Neural progenitor cell (in vitro differentiated cells): Measurements from ENCODE around the gene ANKS1B. TPM values are rescaled to one million over a fixed set of nuclear protein-coding genes. Genes with fewer than 3 reads are reported as not detected.

Experiments used
- DNase-seq: peaks from one replicate; pipeline ENCODE4 v3.0.0-alpha.2; 2016; ENCODE audit warnings: low spot score
- H2AFZ ChIP-seq: fragments of 200-600 bp; sonication (generic); replicated peaks from 2 replicates; pipeline ENCODE4 v1.6.1; 2016; ENCODE audit warnings: antibody characterized with exemption
- H3F3A ChIP-seq: fragments of 200-600 bp; sonication (generic); 2 replicates; pipeline ENCODE4 v1.6.1; 2016; ENCODE audit warnings: antibody characterized with exemption, low read depth
- H3K27ac ChIP-seq: fragments of 200-600 bp; sonication (generic); 2 replicates; pipeline ENCODE4 v1.5.1; 2016; ENCODE audit warnings: mild to moderate bottlenecking
- H3K27me3 ChIP-seq: fragments of 200-600 bp; sonication (generic); 2 replicates; pipeline ENCODE4 v1.6.1; 2016; ENCODE audit warnings: mild to moderate bottlenecking, moderate library complexity
- H3K36me3 ChIP-seq: fragments of 200-600 bp; sonication (generic); 2 replicates; pipeline ENCODE4 v1.5.1; 2016
- H3K4me1 ChIP-seq: fragments of 200-600 bp; sonication (generic); 2 replicates; pipeline ENCODE4 v1.6.1; 2016; ENCODE audit warnings: mixed run types
- H3K4me2 ChIP-seq: fragments of 200-600 bp; sonication (generic); 2 replicates; pipeline ENCODE4 v1.6.1; 2016
- H3K4me3 ChIP-seq: fragments of 200-600 bp; sonication (generic); 2 replicates; pipeline ENCODE4 v1.5.1; 2016
- H3K79me2 ChIP-seq: fragments of 200-600 bp; sonication (generic); 2 replicates; pipeline ENCODE4 v1.6.1; 2016; ENCODE audit warnings: low read depth
- H3K9ac ChIP-seq: fragments of 200-600 bp; sonication (generic); 2 replicates; pipeline ENCODE4 v1.6.1; 2016
- H3K9me3 ChIP-seq: fragments of 200-600 bp; sonication (generic); 2 replicates; pipeline ENCODE4 v1.5.1; 2016; ENCODE audit warnings: low read depth
- H4K20me1 ChIP-seq: fragments of 200-600 bp; sonication (generic); 2 replicates; pipeline ENCODE4 v1.6.1; 2016; ENCODE audit warnings: low read depth
- H3K27ac Mint-ChIP-seq: 3 replicates; pipeline ENCODE4 v1.8.0; 2021; ENCODE audit warnings: mixed read lengths
- H3K27me3 Mint-ChIP-seq: 2 replicates; pipeline ENCODE4 v1.8.0; 2022; ENCODE audit warnings: low read depth, mild to moderate bottlenecking, inconsistent platforms, moderate library complexity, mixed read lengths; ENCODE audit not compliant: insufficient read depth
- H3K36me3 Mint-ChIP-seq: 3 replicates; pipeline ENCODE4 v1.8.0; 2021; ENCODE audit warnings: mixed read lengths
- H3K4me1 Mint-ChIP-seq: 3 replicates; pipeline ENCODE4 v1.8.0; 2021; ENCODE audit warnings: mixed read lengths
- H3K4me3 Mint-ChIP-seq: 3 replicates; pipeline ENCODE4 v1.8.0; 2021; ENCODE audit warnings: mild to moderate bottlenecking, moderate library complexity, mixed read lengths
- H3K9me3 Mint-ChIP-seq: 3 replicates; pipeline ENCODE4 v1.8.0; 2020; ENCODE audit warnings: mixed read lengths
- CTCF ChIP-seq: fragments of 200-600 bp; sonication (generic); IDR thresholded peaks from 2 replicates; pipeline ENCODE4 v1.5.1; 2017; ENCODE audit warnings: antibody characterized with exemption, mild to moderate bottlenecking
- EZH2 ChIP-seq: fragments of 200-600 bp; sonication (generic); IDR thresholded peaks from 2 replicates; pipeline ENCODE4 v1.6.1; 2017; ENCODE audit warnings: antibody characterized with exemption, mild to moderate bottlenecking, moderate library complexity
- EZH2phosphoT487 ChIP-seq: fragments of 200-600 bp; sonication (generic); IDR thresholded peaks from 2 replicates; pipeline ENCODE4 v1.6.1; 2017; ENCODE audit warnings: antibody characterized with exemption
- total RNA-seq: library from RNA; depleted of rRNA; stranded (reverse); fragments of >200 nt; gene quantifications from 2 replicates; pipeline ENCODE4 v1.2.3, GENCODE V29; 2015; ENCODE audit warnings: low replicate concordance

The ANKS1B gene
- total RNA-seq, 1 donor from 2014 or later, result 7.9 TPM

GRCh38 chr12:98935847-98936246 is 1048.9 kb downstream of the ANKS1B start:
- Histone ChIP-seq H3K4me3 (no peak overlapping the region), H3K27ac (no peak overlapping the region), H3F3A (peaks cover 4% of the 10 kb centered on the region), H3K4me2 (no peak overlapping the region), H3K36me3 (no peaks in the 10 kb centered on the region), H4K20me1 (no peaks in the 10 kb centered on the region), H3K9me3 (no peaks in the 10 kb centered on the region), H3K9ac (no peak overlapping the region), H2AFZ (no peak overlapping the region), H3K79me2 (no peaks in the 10 kb centered on the region), H3K27me3 (no peaks in the 10 kb centered on the region), H3K4me1 (peaks cover 4% of the 10 kb centered on the region)
- H3K4me3 Mint-ChIP-seq, result no peak overlapping the region
- H3K4me1 Mint-ChIP-seq, result no peaks in the 10 kb centered on the region
- no peak for DNase-seq
- H3K9me3 Mint-ChIP-seq, result peaks cover 7% of the 10 kb centered on the region
- H3K27ac Mint-ChIP-seq, result no peak overlapping the region
- no peak for TF ChIP-seq EZH2phosphoT487
- TF ChIP-seq EZH2, result no peak
- no peak for TF ChIP-seq CTCF
- no peaks in the 10 kb centered on the region for H3K36me3 Mint-ChIP-seq
- no peaks in the 10 kb centered on the region for H3K27me3 Mint-ChIP-seq

GRCh38 chr12:98922871-98923270 is 1061.9 kb downstream of the ANKS1B start:
- Mint-ChIP-seq H3K4me1 (no peaks in the 10 kb centered on the region), H3K4me3 (no peak overlapping the region), H3K27me3 (no peaks in the 10 kb centered on the region), H3K9me3 (no peaks in the 10 kb centered on the region), H3K36me3 (no peaks in the 10 kb centered on the region), H3K27ac (no peak overlapping the region)
- Histone ChIP-seq H3K4me1 (no peaks in the 10 kb centered on the region), H2AFZ (no peak overlapping the region), H3K27ac (no peak overlapping the region), H3K79me2 (no peaks in the 10 kb centered on the region), H4K20me1 (no peaks in the 10 kb centered on the region), H3K36me3 (no peaks in the 10 kb centered on the region), H3K4me3 (no peak overlapping the region), H3K4me2 (no peak overlapping the region), H3K27me3 (no peaks in the 10 kb centered on the region), H3F3A (no peaks in the 10 kb centered on the region), H3K9me3 (no peaks in the 10 kb centered on the region), H3K9ac (no peak overlapping the region)
- TF ChIP-seq EZH2phosphoT487 (no peak), EZH2 (no peak), CTCF (no peak)
- DNase-seq, result no peak

- no peaks in the 10 kb centered on the region for H3K79me2 ChIP-seq
- Mint-ChIP-seq H3K4me1 (no peaks in the 10 kb centered on the region), H3K27me3 (peaks cover 2% of the 10 kb centered on the region), H3K36me3 (no peaks in the 10 kb centered on the region), H3K4me3 (no peak overlapping the region), H3K9me3 (no peaks in the 10 kb centered on the region), H3K27ac (no peak overlapping the region)
- H3K9ac ChIP-seq, result no peak overlapping the region
- peaks cover 3% of the 10 kb centered on the region for H3K4me1 ChIP-seq
- no peaks in the 10 kb centered on the region for H3K9me3 ChIP-seq
- no peak for DNase-seq
- H3K27ac ChIP-seq, result no peak overlapping the region
- TF ChIP-seq EZH2, result no peak
- TF ChIP-seq EZH2phosphoT487, result no peak
- TF ChIP-seq CTCF, result no peak
- H3K27me3 ChIP-seq, result no peaks in the 10 kb centered on the region
- H3K4me2 ChIP-seq, result no peak overlapping the region
- no peak overlapping the region for H3K4me3 ChIP-seq
- H3F3A ChIP-seq, result no peaks in the 10 kb centered on the region
- H3K36me3 ChIP-seq, result no peaks in the 10 kb centered on the region
- H2AFZ ChIP-seq, result no peak overlapping the region
- no peaks in the 10 kb centered on the region for H4K20me1 ChIP-seq
Measured at GRCh38 chr12:98918176-98918863, 1066.4 kb downstream of the ANKS1B start.
